ENCODE results near the gene SLC29A2.

Gene SLC29A2

GRCh38 chr11:66339686-66340483 is 31.7 kb downstream of the SLC29A2 start:
- H3K4me2 ChIP-seq (ENCODE audit: low read length) = no peak overlapping the region
- TF ChIP-seq, protein P1, sequence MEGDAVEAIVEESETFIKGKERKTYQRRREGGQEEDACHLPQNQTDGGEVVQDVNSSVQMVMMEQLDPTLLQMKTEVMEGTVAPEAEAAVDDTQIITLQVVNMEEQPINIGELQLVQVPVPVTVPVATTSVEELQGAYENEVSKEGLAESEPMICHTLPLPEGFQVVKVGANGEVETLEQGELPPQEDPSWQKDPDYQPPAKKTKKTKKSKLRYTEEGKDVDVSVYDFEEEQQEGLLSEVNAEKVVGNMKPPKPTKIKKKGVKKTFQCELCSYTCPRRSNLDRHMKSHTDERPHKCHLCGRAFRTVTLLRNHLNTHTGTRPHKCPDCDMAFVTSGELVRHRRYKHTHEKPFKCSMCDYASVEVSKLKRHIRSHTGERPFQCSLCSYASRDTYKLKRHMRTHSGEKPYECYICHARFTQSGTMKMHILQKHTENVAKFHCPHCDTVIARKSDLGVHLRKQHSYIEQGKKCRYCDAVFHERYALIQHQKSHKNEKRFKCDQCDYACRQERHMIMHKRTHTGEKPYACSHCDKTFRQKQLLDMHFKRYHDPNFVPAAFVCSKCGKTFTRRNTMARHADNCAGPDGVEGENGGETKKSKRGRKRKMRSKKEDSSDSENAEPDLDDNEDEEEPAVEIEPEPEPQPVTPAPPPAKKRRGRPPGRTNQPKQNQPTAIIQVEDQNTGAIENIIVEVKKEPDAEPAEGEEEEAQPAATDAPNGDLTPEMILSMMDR (IDR thresholded peaks at IDR 0.05) = no peak
- peaks cover 6% of the 10 kb centered on the region for H3K79me2 ChIP-seq
- H3K36me3 ChIP-seq (ENCODE audit: control insufficient read depth, insufficient read depth, low read length) = no peaks in the 10 kb centered on the region
- H3K9me3 ChIP-seq (ENCODE audit: control insufficient read depth, low read length) = no peaks in the 10 kb centered on the region
- H2AFZ ChIP-seq = no peak overlapping the region
- H3K27ac ChIP-seq = no peak overlapping the region
- H3K4me1 ChIP-seq = peaks cover 2% of the 10 kb centered on the region
- H3K27me3 ChIP-seq (ENCODE audit: control insufficient read depth, insufficient read depth, low read length) = no peaks in the 10 kb centered on the region
- H3K4me3 ChIP-seq (ENCODE audit: low read depth, low read length) = no peak overlapping the region
- H3K9ac ChIP-seq = no peak overlapping the region

GRCh38 chr11:66339162-66339675 is 32.3 kb downstream of the SLC29A2 start:
- H3K4me2 ChIP-seq (ENCODE audit: low read length) = no peak overlapping the region
- TF ChIP-seq, protein P1 (IDR thresholded peaks at IDR 0.05) = no peak
- H3K9ac ChIP-seq = no peak overlapping the region
- no peaks in the 10 kb centered on the region for H3K36me3 ChIP-seq (ENCODE audit: control insufficient read depth, insufficient read depth, low read length)
- H2AFZ ChIP-seq = no peak overlapping the region
- H3K4me1 ChIP-seq = peaks cover under 1% of the 10 kb centered on the region
- H3K4me3 ChIP-seq (ENCODE audit: low read depth, low read length) = no peak overlapping the region
- H3K27me3 ChIP-seq (ENCODE audit: control insufficient read depth, insufficient read depth, low read length) = no peaks in the 10 kb centered on the region
- H3K27ac ChIP-seq = no peak overlapping the region
- H3K9me3 ChIP-seq (ENCODE audit: control insufficient read depth, low read length) = no peaks in the 10 kb centered on the region
- peaks cover 1% of the 10 kb centered on the region for H3K79me2 ChIP-seq

GRCh38 chr11:66338276-66339161 is 33.0 kb downstream of the SLC29A2 start:
- Histone ChIP-seq H3K79me2 (no peaks in the 10 kb centered on the region), H3K9ac (no peak overlapping the region), H3K9me3 (ENCODE audit: control insufficient read depth, low read length) (no peaks in the 10 kb centered on the region), H3K4me3 (ENCODE audit: low read depth, low read length) (no peak overlapping the region), H3K36me3 (ENCODE audit: control insufficient read depth, insufficient read depth, low read length) (no peaks in the 10 kb centered on the region), H3K4me1 (no peaks in the 10 kb centered on the region), H3K4me2 (ENCODE audit: low read length) (no peak overlapping the region), H3K27ac (no peak overlapping the region), H2AFZ (no peak overlapping the region), H3K27me3 (ENCODE audit: control insufficient read depth, insufficient read depth, low read length) (no peaks in the 10 kb centered on the region)
- TF ChIP-seq, protein P1 (IDR thresholded peaks at IDR 0.05) = no peak

DNA sequence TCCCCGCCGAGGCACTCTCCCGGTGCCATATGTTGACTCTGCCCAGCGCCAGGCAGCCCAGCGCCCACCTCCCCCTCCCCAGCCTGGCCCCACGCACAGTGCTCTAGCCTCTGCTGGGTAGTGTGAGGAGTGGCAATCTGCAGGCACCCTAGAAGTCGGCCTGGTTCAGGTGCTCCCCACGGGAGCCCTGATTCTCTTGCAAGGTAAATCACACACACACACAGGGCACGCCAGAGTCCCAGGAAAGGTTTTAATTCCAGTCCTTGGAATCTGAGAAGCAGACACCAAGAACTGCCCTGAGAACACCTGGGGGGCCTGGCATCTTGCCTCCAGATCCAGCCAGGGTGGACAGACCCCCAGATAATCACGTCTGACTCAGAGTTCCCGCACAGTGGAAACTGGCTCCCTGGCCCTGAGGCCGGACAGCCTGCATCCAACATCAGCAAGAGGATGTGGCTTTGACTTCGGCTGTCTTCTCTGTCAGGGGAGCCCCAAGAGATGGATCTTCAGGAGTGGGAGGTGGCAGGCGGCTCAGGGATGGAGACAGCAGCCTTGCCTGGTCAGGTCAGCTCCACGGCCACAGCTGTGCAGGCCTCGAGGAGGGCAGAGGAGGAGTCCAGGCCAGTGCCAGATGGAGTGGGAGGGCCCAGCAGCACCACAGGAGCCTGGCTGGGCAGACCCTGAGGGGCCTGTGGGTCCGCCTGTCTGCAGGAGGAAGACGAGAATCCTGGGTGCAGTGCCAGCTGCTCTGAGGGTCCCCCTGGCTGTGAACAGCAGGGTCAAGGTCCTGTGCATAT is 34.3 kb downstream of the SLC29A2 start:
- Histone ChIP-seq H2AFZ (no peak overlapping the region), H3K4me1 (no peaks in the 10 kb centered on the region), H3K36me3 (ENCODE audit: control insufficient read depth, insufficient read depth, low read length) (no peaks in the 10 kb centered on the region), H3K9me3 (ENCODE audit: control insufficient read depth, low read length) (no peaks in the 10 kb centered on the region), H3K4me2 (ENCODE audit: low read length) (no peak overlapping the region), H3K27me3 (ENCODE audit: control insufficient read depth, insufficient read depth, low read length) (no peaks in the 10 kb centered on the region), H3K4me3 (ENCODE audit: low read depth, low read length) (no peak overlapping the region), H3K79me2 (no peaks in the 10 kb centered on the region), H3K9ac (no peak overlapping the region), H3K27ac (no peak overlapping the region)
- TF ChIP-seq, protein P1 (IDR thresholded peaks at IDR 0.05) = no peak
